Measurements from ENCODE around the gene POLN. TPM values are rescaled to one million over a fixed set of nuclear protein-coding genes. Genes with fewer than 3 reads are reported as not detected.

POLN gene
- total RNA-seq, 1 donor from 2014 or later = 2.2 TPM

DNA sequence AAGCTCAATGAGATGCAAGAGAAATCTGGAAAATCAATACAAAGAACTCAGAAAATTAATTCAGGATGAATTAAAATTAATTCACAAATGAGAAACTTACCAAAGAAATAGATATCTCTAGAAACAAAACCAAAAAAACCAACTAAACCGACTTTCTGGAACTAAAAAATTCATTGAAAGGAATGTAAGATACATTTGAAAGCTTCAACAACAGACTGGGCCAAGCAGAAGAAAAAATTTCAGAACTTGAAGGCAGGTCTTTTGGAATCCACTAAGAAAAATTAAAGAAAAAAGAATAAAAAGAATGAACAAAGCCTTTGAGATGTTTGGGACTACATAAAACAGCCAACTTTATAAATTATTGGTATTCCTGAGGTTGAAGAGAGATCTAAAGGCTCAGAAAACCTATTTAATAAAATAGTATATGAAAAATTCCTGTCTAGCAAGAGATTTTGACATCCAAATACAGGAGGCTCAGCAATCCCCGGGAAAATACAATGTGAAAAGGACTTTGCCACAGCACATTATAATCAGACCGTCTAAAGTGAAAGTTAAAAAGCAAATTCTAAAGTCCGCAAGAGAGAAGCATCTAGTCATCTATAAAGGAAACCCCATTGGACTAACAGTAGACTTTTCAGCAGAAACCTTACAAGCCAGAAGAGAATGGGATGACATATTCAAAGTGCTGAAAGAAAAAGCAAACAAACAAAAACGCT lies 138.6 kb downstream of the POLN start:
- ATAC-seq (no peak), DNase-seq (no peak)
- peaks cover 16% of the 10 kb centered on the region for H3K9me3 ChIP-seq
- H3K36me3 ChIP-seq = no peaks in the 10 kb centered on the region
- no peak overlapping the region for H3K27ac ChIP-seq
- intact Hi-C loops (cut with DNase I) = no loop called here
- no peaks in the 10 kb centered on the region for H3K4me1 ChIP-seq
- H3K4me3 ChIP-seq = no peak overlapping the region
- H3K27me3 ChIP-seq (ENCODE audit: low read depth) = peaks cover 3% of the 10 kb centered on the region
- TF ChIP-seq, protein P1, sequence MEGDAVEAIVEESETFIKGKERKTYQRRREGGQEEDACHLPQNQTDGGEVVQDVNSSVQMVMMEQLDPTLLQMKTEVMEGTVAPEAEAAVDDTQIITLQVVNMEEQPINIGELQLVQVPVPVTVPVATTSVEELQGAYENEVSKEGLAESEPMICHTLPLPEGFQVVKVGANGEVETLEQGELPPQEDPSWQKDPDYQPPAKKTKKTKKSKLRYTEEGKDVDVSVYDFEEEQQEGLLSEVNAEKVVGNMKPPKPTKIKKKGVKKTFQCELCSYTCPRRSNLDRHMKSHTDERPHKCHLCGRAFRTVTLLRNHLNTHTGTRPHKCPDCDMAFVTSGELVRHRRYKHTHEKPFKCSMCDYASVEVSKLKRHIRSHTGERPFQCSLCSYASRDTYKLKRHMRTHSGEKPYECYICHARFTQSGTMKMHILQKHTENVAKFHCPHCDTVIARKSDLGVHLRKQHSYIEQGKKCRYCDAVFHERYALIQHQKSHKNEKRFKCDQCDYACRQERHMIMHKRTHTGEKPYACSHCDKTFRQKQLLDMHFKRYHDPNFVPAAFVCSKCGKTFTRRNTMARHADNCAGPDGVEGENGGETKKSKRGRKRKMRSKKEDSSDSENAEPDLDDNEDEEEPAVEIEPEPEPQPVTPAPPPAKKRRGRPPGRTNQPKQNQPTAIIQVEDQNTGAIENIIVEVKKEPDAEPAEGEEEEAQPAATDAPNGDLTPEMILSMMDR (IDR thresholded peaks at IDR 0.05) = no peak

DNA sequence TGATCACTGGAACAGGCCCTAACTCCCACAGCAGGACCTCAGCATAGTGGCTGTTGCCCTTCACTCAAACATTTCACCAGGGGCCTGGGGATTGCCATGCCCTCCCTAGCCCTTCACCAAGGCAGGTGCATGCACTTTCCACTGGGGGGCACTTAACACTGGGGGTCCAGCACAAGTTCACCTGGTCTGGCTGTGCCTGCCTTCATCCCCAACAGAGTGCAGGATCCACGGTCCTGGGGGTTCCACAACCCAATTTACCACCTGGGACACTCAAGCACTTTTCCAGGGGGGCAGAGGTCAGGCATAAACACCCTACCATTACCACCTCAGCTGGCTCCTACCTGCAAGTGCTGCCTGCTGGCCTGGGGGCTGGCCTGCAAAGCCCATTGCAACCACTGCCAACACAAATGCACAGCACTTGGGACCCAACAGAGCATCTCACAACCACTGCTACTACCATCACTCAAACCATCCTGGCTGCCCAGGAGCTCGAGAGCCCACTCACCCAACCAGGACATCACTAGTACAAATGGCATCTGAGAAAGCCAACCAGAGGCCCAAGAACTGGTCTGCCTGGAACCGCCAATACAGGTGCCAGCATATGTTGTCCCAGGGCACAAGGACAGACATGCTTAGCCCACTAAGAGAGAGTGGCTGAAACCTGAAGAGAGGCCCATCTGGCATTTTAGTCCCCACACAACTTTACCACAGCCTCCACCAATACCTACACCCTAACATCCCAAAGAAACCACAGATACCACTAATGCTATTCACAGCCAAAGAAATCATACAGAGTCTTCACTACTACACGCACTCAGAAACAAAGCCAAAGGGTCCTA lies 139.7 kb downstream of the POLN start:
- H3K27ac ChIP-seq = no peak overlapping the region
- H3K4me1 ChIP-seq = no peaks in the 10 kb centered on the region
- TF ChIP-seq, protein P1 (IDR thresholded peaks at IDR 0.05) = no peak
- no peaks in the 10 kb centered on the region for H3K27me3 ChIP-seq (ENCODE audit: low read depth)
- H3K4me3 ChIP-seq = no peak overlapping the region
- intact Hi-C loops (cut with DNase I) = no loop called here
- H3K9me3 ChIP-seq = peaks cover 16% of the 10 kb centered on the region
- no peaks in the 10 kb centered on the region for H3K36me3 ChIP-seq
- no peak for ATAC-seq
- no peak for DNase-seq

DNA sequence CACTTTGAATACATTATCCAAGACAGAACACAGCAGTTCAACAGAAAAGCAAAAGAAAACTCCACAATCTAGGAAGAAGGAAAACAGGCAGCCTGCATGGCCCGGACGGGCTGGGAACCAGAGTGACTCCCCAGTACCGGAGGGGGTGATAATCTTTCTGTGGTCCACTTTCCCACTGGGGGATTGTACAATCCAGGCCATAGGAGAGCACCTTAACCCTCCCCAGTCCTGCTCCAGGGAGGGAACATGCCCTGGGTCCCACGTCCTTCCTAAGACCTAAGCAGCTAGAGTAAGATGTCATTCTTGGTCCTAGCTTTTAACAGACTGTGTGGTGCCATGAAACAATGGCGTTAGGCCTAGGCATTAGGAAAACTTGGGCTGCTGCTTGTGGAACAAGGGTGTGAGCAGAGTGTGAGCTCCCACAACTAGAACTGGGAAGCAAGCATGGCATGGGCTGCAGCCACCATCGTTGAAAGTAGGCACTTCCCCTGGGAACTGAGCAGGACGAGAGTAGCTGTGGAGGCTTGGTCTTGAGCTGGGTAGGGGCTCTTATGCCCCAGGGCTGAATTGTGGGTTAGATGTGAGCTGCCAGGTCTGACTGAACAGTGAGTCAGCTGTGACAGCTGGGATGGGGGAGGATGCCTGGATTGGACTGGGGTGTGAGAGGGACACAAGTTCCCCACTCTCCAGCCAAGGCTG lies 140.4 kb downstream of the POLN start:
- H3K9me3 ChIP-seq = peaks cover 16% of the 10 kb centered on the region
- no peak overlapping the region for H3K27ac ChIP-seq
- no peaks in the 10 kb centered on the region for H3K36me3 ChIP-seq
- no peaks in the 10 kb centered on the region for H3K27me3 ChIP-seq (ENCODE audit: low read depth)
- ATAC-seq = no peak
- H3K4me1 ChIP-seq = no peaks in the 10 kb centered on the region
- intact Hi-C loops (cut with DNase I) = no loop called here
- DNase-seq = no peak
- TF ChIP-seq, protein P1 (IDR thresholded peaks at IDR 0.05) = no peak
- no peak overlapping the region for H3K4me3 ChIP-seq

DNA sequence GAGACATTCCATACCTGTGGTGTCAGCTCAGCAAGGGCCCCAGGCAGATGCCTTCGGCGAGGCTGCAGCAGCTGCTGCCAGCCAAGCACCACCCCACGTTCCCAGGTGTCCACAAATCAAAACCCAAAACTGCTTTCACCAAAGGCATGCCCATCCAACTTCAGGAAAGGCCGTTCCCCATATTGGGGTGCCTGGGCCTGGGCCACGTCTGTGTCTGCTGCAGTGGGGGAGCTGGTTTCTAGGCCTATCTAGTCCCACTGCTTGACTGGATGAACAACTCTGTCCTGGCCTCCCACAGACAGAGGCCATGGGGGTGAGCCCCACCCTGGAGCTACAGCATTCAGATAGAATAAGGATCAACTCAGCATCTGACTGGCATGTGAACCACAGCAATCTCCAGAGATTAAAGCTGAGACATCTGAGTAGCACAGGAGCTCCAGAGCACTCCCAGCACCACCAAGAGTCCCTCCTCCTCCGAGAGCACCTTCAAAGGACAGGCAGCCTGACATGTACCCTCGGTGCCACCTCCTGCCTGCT lies 145.8 kb downstream of the POLN start:
- ATAC-seq (no peak), DNase-seq (no peak)
- no peak overlapping the region for H3K4me3 ChIP-seq
- no peaks in the 10 kb centered on the region for H3K4me1 ChIP-seq
- H3K27ac ChIP-seq = no peak overlapping the region
- H3K9me3 ChIP-seq = no peaks in the 10 kb centered on the region
- intact Hi-C loops (cut with DNase I) = no loop called here
- no peaks in the 10 kb centered on the region for H3K36me3 ChIP-seq
- TF ChIP-seq, protein P1 (IDR thresholded peaks at IDR 0.05) = no peak
- H3K27me3 ChIP-seq (ENCODE audit: low read depth) = no peaks in the 10 kb centered on the region
